ENCODE results near the gene FKBP7. TPM values are rescaled to one million over a fixed set of nuclear protein-coding genes. Genes with fewer than 3 reads are reported as not detected.

The FKBP7 gene
- total and polyA plus RNA-seq, 2 of the 13 experiments (the other 11 are each of a cell fraction or from before 2014, with no cell fraction given), result 12.4 to 14.8 TPM

- 0 out of 2 replicates have a peak, but pooled peaks have one; percentile 8 for TF ChIP-seq GTF3A (CRISPR knock-in tag; conservative IDR thresholded peaks at IDR 0.05)
- peak; percentile 39; the same call in 1 of the 2 replicates for TF ChIP-seq NCOA2 (CRISPR knock-in tag; IDR thresholded peaks at IDR 0.05)
- TF ChIP-seq ZNF713 (CRISPR knock-in tag; IDR thresholded peaks at IDR 0.05), result no peak
- no peak for TF ChIP-seq ESRRA (CRISPR knock-in tag; IDR thresholded peaks at IDR 0.05; ENCODE audit: low read depth)
- peak; percentile 48; the same call in 1 of the 2 replicates for TF ChIP-seq SOX5 (CRISPR knock-in tag; IDR thresholded peaks at IDR 0.05; ENCODE audit: borderline replicate concordance)
- peak; percentile 92; the same call in 1 of the 2 replicates for TF ChIP-seq ZNF512B (CRISPR knock-in tag; IDR thresholded peaks at IDR 0.05; ENCODE audit: borderline replicate concordance)
- TF ChIP-seq ZNF550 (CRISPR knock-in tag; IDR thresholded peaks at IDR 0.05; ENCODE audit: borderline replicate concordance), result no peak
- TF ChIP-seq MIER3 (CRISPR knock-in tag; IDR thresholded peaks at IDR 0.05; ENCODE audit: borderline replicate concordance), result peak; percentile 88
- peak; percentile 67; the same call in 1 of the 2 replicates for TF ChIP-seq RFXANK (CRISPR knock-in tag; IDR thresholded peaks at IDR 0.05)
- TF ChIP-seq ATF3 (CRISPR knock-in tag; IDR thresholded peaks at IDR 0.05), result peak; percentile 57; the same call in 1 of the 2 replicates
- peak; percentile 67; the same call in 1 of the 2 replicates for TF ChIP-seq ELF3 (CRISPR knock-in tag; IDR thresholded peaks at IDR 0.05)
- TF ChIP-seq ZNF841 (CRISPR knock-in tag; IDR thresholded peaks at IDR 0.05; ENCODE audit: borderline replicate concordance), result no peak
- TF ChIP-seq MAZ (IDR thresholded peaks at IDR 0.05; ENCODE audit: borderline replicate concordance, low read depth, low read length), result no peak
- peak; percentile 22; the same call in 1 of the 2 replicates for TF ChIP-seq MAZ (CRISPR knock-in tag; IDR thresholded peaks at IDR 0.05; ENCODE audit: low read depth)
- peak; percentile 82; the same call in 1 of the 2 replicates for TF ChIP-seq ZKSCAN8 (CRISPR knock-in tag; IDR thresholded peaks at IDR 0.05; ENCODE audit: borderline replicate concordance)
- TF ChIP-seq SALL1 (CRISPR knock-in tag; IDR thresholded peaks at IDR 0.05), result peak; percentile 87; the same call in 1 of the 2 replicates
- TF ChIP-seq GABPA (IDR thresholded peaks at IDR 0.05; ENCODE audit: low read depth, low read length), result no peak
- peak; percentile 51; the same call in 1 of the 2 replicates for TF ChIP-seq GABPA (CRISPR knock-in tag; IDR thresholded peaks at IDR 0.05; ENCODE audit: low read depth)
- peak; percentile 73; the same call in 1 of the 2 replicates for TF ChIP-seq KLF11 (CRISPR knock-in tag; IDR thresholded peaks at IDR 0.05)
- 0 out of 2 replicates have a peak, but pooled peaks have one; percentile 52 for TF ChIP-seq MXD3 (CRISPR knock-in tag; IDR thresholded peaks at IDR 0.05)
- TF ChIP-seq USF2 (IDR thresholded peaks at IDR 0.05; ENCODE audit: low read depth, low read length), result peak; percentile 21; the same call in 1 of the 2 replicates
- no peak for TF ChIP-seq USF2 (CRISPR knock-in tag; IDR thresholded peaks at IDR 0.05; ENCODE audit: borderline replicate concordance)
- 0 out of 2 replicates have a peak, but pooled peaks have one; percentile 61 for TF ChIP-seq HMG20B (CRISPR knock-in tag; conservative IDR thresholded peaks at IDR 0.05)
- TF ChIP-seq RFX5 (IDR thresholded peaks at IDR 0.05; ENCODE audit: low read depth, low read length), result 0 out of 2 replicates have a peak, but pooled peaks have one; percentile 32
These were observed 63.8 kb downstream of the FKBP7 start (continued) for GRCh38 chr2:178414266-178415247.
